8988T (cell line): ENCODE results near the gene C11orf58.

Source experiments
- DNase-seq: peaks from one replicate; pipeline ENCODE4 v3.0.0; 2011

C11orf58 gene

GRCh38 chr11:16738193-16738946 lies at the start of gene C11orf58:
Gene C11orf58, plus strand, starts transcription at chr11:16738647. Its CDS starts 132 bp downstream, at chr11:16738779.
- DNase-seq: peak; percentile 44

GRCh38 chr11:16690086-16690485 lies 48.4 kb upstream of the C11orf58 start:
- no peak for DNase-seq

GRCh38 chr11:16703795-16704194 lies 34.7 kb upstream of the C11orf58 start:
- no peak for DNase-seq

- DNase-seq: no peak
Measured at GRCh38 chr11:16713594-16713993, 24.9 kb upstream of the C11orf58 start.

- no peak for DNase-seq
Measured at GRCh38 chr11:16722581-16723344, 15.7 kb upstream of the C11orf58 start.

GRCh38 chr11:16727806-16728205 lies 10.6 kb upstream of the C11orf58 start:
- no peak for DNase-seq

- DNase-seq: no peak
Measured at GRCh38 chr11:16737818-16738192, 642 bp upstream of the C11orf58 start.

GRCh38 chr11:16738947-16739815 lies 734 bp downstream of the C11orf58 start:
- DNase-seq: no peak

- no peak for DNase-seq
Measured at GRCh38 chr11:16741473-16741872, 3.0 kb downstream of the C11orf58 start.

GRCh38 chr11:16743478-16743877 lies 5.0 kb downstream of the C11orf58 start:
- DNase-seq: no peak

- no peak for DNase-seq
Measured at GRCh38 chr11:16744128-16744725, 5.8 kb downstream of the C11orf58 start.

GRCh38 chr11:16745950-16746605 lies 7.6 kb downstream of the C11orf58 start:
- DNase-seq: no peak

GRCh38 chr11:16749092-16749491 lies 10.6 kb downstream of the C11orf58 start:
- no peak for DNase-seq

GRCh38 chr11:16749666-16750065 lies 11.2 kb downstream of the C11orf58 start:
- DNase-seq: no peak

- DNase-seq: no peak
Measured at GRCh38 chr11:16750417-16750816, 12.0 kb downstream of the C11orf58 start.

- DNase-seq: no peak
Measured at GRCh38 chr11:16758382-16759024, 20.1 kb downstream of the C11orf58 start.

- DNase-seq: no peak
Measured at GRCh38 chr11:16759857-16760508, 21.5 kb downstream of the C11orf58 start.

GRCh38 chr11:16763746-16764145 lies 25.3 kb downstream of the C11orf58 start:
- no peak for DNase-seq

- no peak for DNase-seq
Measured at GRCh38 chr11:16764888-16765287, 26.4 kb downstream of the C11orf58 start.

GRCh38 chr11:16767137-16767536 lies 28.7 kb downstream of the C11orf58 start:
- no peak for DNase-seq

- no peak for DNase-seq
Measured at GRCh38 chr11:16767957-16768356, 29.5 kb downstream of the C11orf58 start.
